ENCODE data around the gene EIF4E3.
A peak's percentile ranks its signal among the peaks of the same experiment; 100 is the strongest.

GRCh38 chr3:71681224-71681668 lies 44.0 kb downstream of the EIF4E3 start:
- TF ChIP-seq CTCF (IDR thresholded peaks at IDR 0.05): peak; percentile 70 to 81 (median 75)
- no peak for TF ChIP-seq POLR2A (IDR thresholded peaks at IDR 0.05; ENCODE audit: low read depth)
- peak in 1 of 2 donors; percentile 23 for TF ChIP-seq POLR2AphosphoS5 (IDR thresholded peaks at IDR 0.05)

All from esophagus muscularis mucosa (tissue), 3 donors.